ENCODE results near the gene PPP4R2. TPM values are rescaled to one million over a fixed set of nuclear protein-coding genes. Genes with fewer than 3 reads are reported as not detected.

Gene PPP4R2
- total and polyA plus RNA-seq, 4 experiments from 2014 or later: 30.7 to 77.0 (median 54.5) TPM

GRCh38 chr3:73086071-73086494, 89.5 kb downstream of the PPP4R2 start:
- H3K9me3 ChIP-seq (ENCODE audit: control insufficient read depth in 1 of 2, low read length in 2 of 2): no peaks in the 10 kb centered on the region
- H3K4me3 ChIP-seq (ENCODE audit: low read length in 2 of 2): no peak overlapping the region
- no peak overlapping the region for H3K27ac ChIP-seq (ENCODE audit: low read depth, low read length)
- H3K27ac Mint-ChIP-seq: peak overlapping the region in 3 of 7 donors; percentile 10 to 68 (median 48)
- no peaks in the 10 kb centered on the region for H3K27me3 ChIP-seq (ENCODE audit: insufficient read depth, low read length)
- intact Hi-C loops (cut with micrococcal nuclease): loop anchor here (1.0 kb wide), 3 partner anchors 30 to 235 kb away; no protein-coding TSS in a partner anchor
- DNase-seq: peak in 4 of 5 donors; percentile 33 to 41 (median 39)
- peaks cover 6% of the 10 kb centered on the region for H3K4me1 ChIP-seq (ENCODE audit: insufficient read depth, low read length)
- H3K9me3 Mint-ChIP-seq: no peaks in the 10 kb centered on the region
- ChIA-PET POLR2A (ENCODE audit: partially characterized antibody) (interaction anchor here (0.9 kb wide), 1 partner anchor 150 kb away, joined by 4 read pairs; no protein-coding TSS in a partner anchor), CTCF (ENCODE audit: partially characterized antibody) (interaction anchor here (0.7 to 3.7 kb wide), 25 partner anchors 10 to 1211 kb away, joined by 3 to 25 read pairs (median 4); partner anchors contain the start of gene SHQ1)
- no peaks in the 10 kb centered on the region for H3K36me3 ChIP-seq (ENCODE audit: insufficient read depth, low read length)
- no peaks in the 10 kb centered on the region for H3K27me3 Mint-ChIP-seq
- H3K4me3 Mint-ChIP-seq: peak overlapping the region in 6 of 8 donors; percentile 39 to 79 (median 62)
- H3K36me3 Mint-ChIP-seq: no peaks in the 10 kb centered on the region
- peaks cover 5 to 8% (median 5%) of the 10 kb centered on the region in 4 donors for H3K4me1 Mint-ChIP-seq

GRCh38 chr3:73094129-73094528, 97.5 kb downstream of the PPP4R2 start:
- H3K4me1 Mint-ChIP-seq: peaks cover 3 to 10% (median 6%) of the 10 kb centered on the region in 4 donors
- peak overlapping the region in 2 of 7 donors; percentile 44 to 52 for H3K27ac Mint-ChIP-seq
- CTCF ChIA-PET (ENCODE audit: partially characterized antibody): interaction anchor here (3.4 kb wide), 1 partner anchor 8 kb away, joined by 18 read pairs; no protein-coding TSS in a partner anchor
- Histone ChIP-seq H3K4me1 (ENCODE audit: insufficient read depth, low read length) (no peaks in the 10 kb centered on the region), H3K27me3 (ENCODE audit: insufficient read depth, low read length) (no peaks in the 10 kb centered on the region), H3K4me3 (ENCODE audit: low read length in 2 of 2) (no peak overlapping the region), H3K9me3 (ENCODE audit: control insufficient read depth in 1 of 2, low read length in 2 of 2) (no peaks in the 10 kb centered on the region), H3K36me3 (ENCODE audit: insufficient read depth, low read length) (no peaks in the 10 kb centered on the region), H3K27ac (ENCODE audit: low read depth, low read length) (no peak overlapping the region)
- no peak for DNase-seq
- no peaks in the 10 kb centered on the region for H3K36me3 Mint-ChIP-seq
- H3K27me3 Mint-ChIP-seq: peaks cover 5 to 6% of the 10 kb centered on the region in 2 donors
- POLR2A ChIA-PET (ENCODE audit: partially characterized antibody): no interaction called here
- intact Hi-C loops (cut with micrococcal nuclease): no loop called here
- H3K9me3 Mint-ChIP-seq: no peaks in the 10 kb centered on the region
- H3K4me3 Mint-ChIP-seq: peak overlapping the region in 3 of 8 donors; percentile 3 to 46 (median 43)

GRCh38 chr3:73094951-73095350, 98.3 kb downstream of the PPP4R2 start:
- no peak overlapping the region for H3K27ac ChIP-seq (ENCODE audit: low read depth, low read length)
- Mint-ChIP-seq H3K27ac (no peak overlapping the region), H3K4me3 (no peak overlapping the region), H3K27me3 (peaks cover 5 to 6% of the 10 kb centered on the region in 2 donors), H3K4me1 (peaks cover 3 to 10% (median 6%) of the 10 kb centered on the region in 4 donors), H3K36me3 (no peaks in the 10 kb centered on the region), H3K9me3 (no peaks in the 10 kb centered on the region)
- no peak overlapping the region for H3K4me3 ChIP-seq (ENCODE audit: low read length in 2 of 2)
- H3K36me3 ChIP-seq (ENCODE audit: insufficient read depth, low read length): no peaks in the 10 kb centered on the region
- H3K9me3 ChIP-seq (ENCODE audit: control insufficient read depth in 1 of 2, low read length in 2 of 2): no peaks in the 10 kb centered on the region
- H3K27me3 ChIP-seq (ENCODE audit: insufficient read depth, low read length): no peaks in the 10 kb centered on the region
- H3K4me1 ChIP-seq (ENCODE audit: insufficient read depth, low read length): no peaks in the 10 kb centered on the region
- DNase-seq: no peak
- CTCF ChIA-PET (ENCODE audit: partially characterized antibody): interaction anchor here (1.9 to 3.4 kb wide), 3 partner anchors 9 to 17 kb away, joined by 4 to 18 read pairs (median 8); no protein-coding TSS in a partner anchor
- POLR2A ChIA-PET (ENCODE audit: partially characterized antibody): no interaction called here
- intact Hi-C loops (cut with micrococcal nuclease): no loop called here

- intact Hi-C loops (cut with micrococcal nuclease): no loop called here
- H3K9me3 ChIP-seq (ENCODE audit: control insufficient read depth in 1 of 2, low read length in 2 of 2): no peaks in the 10 kb centered on the region
- no peaks in the 10 kb centered on the region for H3K4me1 ChIP-seq (ENCODE audit: insufficient read depth, low read length)
- no peaks in the 10 kb centered on the region for H3K36me3 Mint-ChIP-seq
- no peak overlapping the region for H3K4me3 Mint-ChIP-seq
- DNase-seq: no peak
- H3K36me3 ChIP-seq (ENCODE audit: insufficient read depth, low read length): no peaks in the 10 kb centered on the region
- H3K9me3 Mint-ChIP-seq: no peaks in the 10 kb centered on the region
- H3K27ac Mint-ChIP-seq: no peak overlapping the region
- CTCF ChIA-PET (ENCODE audit: partially characterized antibody): interaction anchor here (1.3 to 3.4 kb wide), 4 partner anchors 9 to 16 kb away, joined by 4 to 18 read pairs (median 6); no protein-coding TSS in a partner anchor
- H3K27me3 Mint-ChIP-seq: peaks cover 6 to 8% of the 10 kb centered on the region in 2 donors
- H3K4me3 ChIP-seq (ENCODE audit: low read length in 2 of 2): no peak overlapping the region
- H3K27ac ChIP-seq (ENCODE audit: low read depth, low read length): no peak overlapping the region
- POLR2A ChIA-PET (ENCODE audit: partially characterized antibody): no interaction called here
- H3K27me3 ChIP-seq (ENCODE audit: insufficient read depth, low read length): no peaks in the 10 kb centered on the region
- peaks cover 3 to 10% (median 8%) of the 10 kb centered on the region in 4 donors for H3K4me1 Mint-ChIP-seq
Observed at GRCh38 chr3:73096169-73096568, 99.6 kb downstream of the PPP4R2 start.

GRCh38 chr3:73098026-73098425, 101.4 kb downstream of the PPP4R2 start:
- Histone ChIP-seq H3K9me3 (ENCODE audit: control insufficient read depth in 1 of 2, low read length in 2 of 2) (no peaks in the 10 kb centered on the region), H3K27me3 (ENCODE audit: insufficient read depth, low read length) (no peaks in the 10 kb centered on the region), H3K36me3 (ENCODE audit: insufficient read depth, low read length) (no peaks in the 10 kb centered on the region), H3K27ac (ENCODE audit: low read depth, low read length) (no peak overlapping the region), H3K4me1 (ENCODE audit: insufficient read depth, low read length) (no peaks in the 10 kb centered on the region), H3K4me3 (ENCODE audit: low read length in 2 of 2) (no peak overlapping the region)
- Mint-ChIP-seq H3K9me3 (no peaks in the 10 kb centered on the region), H3K4me1 (peaks cover 3 to 11% (median 8%) of the 10 kb centered on the region in 4 donors), H3K4me3 (no peak overlapping the region), H3K27me3 (peaks cover 6 to 8% of the 10 kb centered on the region in 2 donors), H3K27ac (no peak overlapping the region), H3K36me3 (no peaks in the 10 kb centered on the region)
- DNase-seq: no peak
- ChIA-PET CTCF (ENCODE audit: partially characterized antibody) (no interaction called here), POLR2A (ENCODE audit: partially characterized antibody) (no interaction called here)
- intact Hi-C loops (cut with micrococcal nuclease): no loop called here

- Histone ChIP-seq H3K27me3 (ENCODE audit: insufficient read depth, low read length) (no peaks in the 10 kb centered on the region), H3K9me3 (ENCODE audit: control insufficient read depth in 1 of 2, low read length in 2 of 2) (no peaks in the 10 kb centered on the region), H3K4me1 (ENCODE audit: insufficient read depth, low read length) (no peaks in the 10 kb centered on the region), H3K27ac (ENCODE audit: low read depth, low read length) (no peak overlapping the region), H3K36me3 (ENCODE audit: insufficient read depth, low read length) (no peaks in the 10 kb centered on the region), H3K4me3 (ENCODE audit: low read length in 2 of 2) (no peak overlapping the region)
- intact Hi-C loops (cut with micrococcal nuclease): no loop called here
- Mint-ChIP-seq H3K27me3 (peaks cover 6 to 8% of the 10 kb centered on the region in 2 donors), H3K4me3 (no peak overlapping the region), H3K4me1 (peaks cover 3 to 11% (median 8%) of the 10 kb centered on the region in 4 donors), H3K27ac (peak overlapping the region in 2 of 7 donors; percentile 9 to 51), H3K36me3 (no peaks in the 10 kb centered on the region), H3K9me3 (no peaks in the 10 kb centered on the region)
- DNase-seq: no peak
- CTCF ChIA-PET (ENCODE audit: partially characterized antibody): no interaction called here
- POLR2A ChIA-PET (ENCODE audit: partially characterized antibody): no interaction called here
Observed at GRCh38 chr3:73098873-73099272, 102.3 kb downstream of the PPP4R2 start.

- no peak overlapping the region for H3K27ac Mint-ChIP-seq
Observed at GRCh38 chr3:73100741-73101559, 104.3 kb downstream of the PPP4R2 start.

More at GRCh38 chr3:73100741-73101559, 104.3 kb downstream of the PPP4R2 start:
- H3K4me1 Mint-ChIP-seq: peaks cover 0 to 7% (median 3%) of the 10 kb centered on the region in 4 donors
- peaks cover 1 to 6% of the 10 kb centered on the region in 2 donors for H3K27me3 Mint-ChIP-seq
- H3K36me3 Mint-ChIP-seq: no peaks in the 10 kb centered on the region
- Histone ChIP-seq H3K36me3 (ENCODE audit: insufficient read depth, low read length) (no peaks in the 10 kb centered on the region), H3K27ac (ENCODE audit: low read depth, low read length) (no peak overlapping the region), H3K9me3 (ENCODE audit: control insufficient read depth in 1 of 2, low read length in 2 of 2) (no peaks in the 10 kb centered on the region), H3K4me3 (ENCODE audit: low read length in 2 of 2) (no peak overlapping the region), H3K27me3 (ENCODE audit: insufficient read depth, low read length) (no peaks in the 10 kb centered on the region), H3K4me1 (ENCODE audit: insufficient read depth, low read length) (no peaks in the 10 kb centered on the region)
- intact Hi-C loops (cut with micrococcal nuclease): no loop called here
- H3K4me3 Mint-ChIP-seq: no peak overlapping the region
- POLR2A ChIA-PET (ENCODE audit: partially characterized antibody): no interaction called here
- CTCF ChIA-PET (ENCODE audit: partially characterized antibody): interaction anchor here (0.6 to 3.2 kb wide), 8 partner anchors 10 to 404 kb away, joined by 3 to 32 read pairs (median 6); no protein-coding TSS in a partner anchor
- peak; percentile 53 to 65 (median 61) for DNase-seq
- no peaks in the 10 kb centered on the region for H3K9me3 Mint-ChIP-seq

Measured in CD4-positive, alpha-beta memory T cell (primary cell).